GM19023 (cell line): ENCODE measurements around the gene TTC16.
A peak's percentile ranks its signal among the peaks of the same experiment; 100 is the strongest.

Experiments
- ATAC-seq: cut with Tn5 transposase; IDR thresholded peaks from one replicate; pipeline ENCODE4 v1.9.1; 2021; ENCODE audit warnings: mild to moderate bottlenecking, moderate library complexity; ENCODE audit not compliant: unreplicated experiment

TTC16 gene

DNA sequence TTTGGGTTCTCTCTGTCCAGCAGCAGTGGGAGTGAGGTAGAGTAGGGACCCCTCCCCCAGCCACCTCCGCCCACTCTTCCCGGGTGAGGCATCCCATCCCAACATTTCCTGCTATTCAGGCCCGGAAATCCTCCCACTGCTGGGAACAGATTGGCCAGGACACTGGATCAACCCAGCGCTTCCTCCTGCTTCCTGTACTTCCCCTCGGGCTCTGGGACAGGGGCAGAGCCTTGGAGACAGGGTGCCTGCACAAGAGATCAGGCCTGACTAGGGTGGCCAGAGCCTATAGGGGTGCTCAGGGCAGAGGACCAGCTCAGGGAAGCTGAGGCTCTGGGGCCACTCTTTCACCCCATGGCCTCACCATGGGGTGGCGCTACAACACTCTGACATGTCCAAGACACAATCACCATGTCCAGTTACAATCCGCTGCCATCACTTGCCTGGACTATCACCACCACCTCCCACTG is 48.1 kb downstream of the TTC16 start:
- no peak for ATAC-seq

DNA sequence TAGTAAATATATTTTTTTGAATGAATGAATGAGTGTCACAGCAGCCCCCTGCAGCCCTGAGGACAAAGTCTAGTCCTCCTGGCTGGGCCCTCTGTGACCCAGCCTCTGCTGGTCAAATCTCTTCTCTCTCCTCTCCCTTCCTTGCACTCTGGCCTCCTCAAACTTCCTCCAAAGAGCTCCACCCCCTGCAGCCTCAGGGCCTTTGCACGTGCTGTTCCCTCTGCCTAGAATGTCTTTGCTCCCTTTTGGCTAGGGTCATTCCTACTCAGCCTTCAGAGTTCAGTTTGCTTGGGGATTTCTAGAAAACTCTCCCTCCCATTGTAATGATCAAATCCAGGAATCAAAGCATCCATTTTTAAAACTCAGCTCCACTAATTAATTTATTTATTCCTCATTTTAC is 49.5 kb downstream of the TTC16 start:
- no peak for ATAC-seq

DNA sequence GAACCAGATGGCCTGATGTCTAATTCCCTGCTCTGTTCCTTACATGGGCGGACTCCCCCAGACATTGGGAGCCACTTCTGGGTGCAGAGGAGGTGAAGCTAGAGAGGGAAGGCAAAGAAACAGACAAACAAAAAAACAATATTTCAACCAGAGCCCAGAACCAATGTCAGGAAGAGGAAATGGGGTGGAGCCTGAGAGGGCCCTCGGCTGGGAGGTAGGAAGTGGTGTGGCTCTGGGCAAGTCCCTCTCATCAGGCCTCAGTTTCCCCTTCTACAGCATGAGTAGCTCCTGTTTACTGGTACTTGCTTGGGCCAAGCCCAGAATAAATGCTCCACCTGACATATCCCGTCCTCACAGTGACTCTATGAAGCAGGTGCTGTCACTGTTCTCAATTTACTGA is 51.5 kb downstream of the TTC16 start:
- no peak for ATAC-seq

DNA sequence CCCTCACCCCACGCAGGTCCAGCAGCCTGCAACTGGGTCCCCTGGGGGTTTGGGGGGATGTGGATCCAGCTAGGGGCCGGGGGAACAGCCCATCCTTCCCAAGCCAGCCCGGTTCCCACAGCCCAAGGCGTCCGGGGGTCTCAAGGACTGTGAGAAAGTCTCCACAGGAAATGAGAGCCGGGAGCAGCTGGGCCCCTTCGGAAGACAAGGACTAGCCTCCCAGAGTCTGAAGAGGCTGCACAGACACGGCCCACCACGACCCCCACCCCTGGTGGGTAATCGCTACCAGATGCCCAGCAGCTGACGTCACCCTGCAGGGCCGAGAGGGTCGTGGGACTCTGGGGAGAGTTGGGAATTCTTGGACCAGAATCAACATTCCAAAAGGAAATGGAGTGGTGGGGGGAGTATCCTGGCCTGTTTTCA is 52.0 kb downstream of the TTC16 start:
- ATAC-seq = no peak

DNA sequence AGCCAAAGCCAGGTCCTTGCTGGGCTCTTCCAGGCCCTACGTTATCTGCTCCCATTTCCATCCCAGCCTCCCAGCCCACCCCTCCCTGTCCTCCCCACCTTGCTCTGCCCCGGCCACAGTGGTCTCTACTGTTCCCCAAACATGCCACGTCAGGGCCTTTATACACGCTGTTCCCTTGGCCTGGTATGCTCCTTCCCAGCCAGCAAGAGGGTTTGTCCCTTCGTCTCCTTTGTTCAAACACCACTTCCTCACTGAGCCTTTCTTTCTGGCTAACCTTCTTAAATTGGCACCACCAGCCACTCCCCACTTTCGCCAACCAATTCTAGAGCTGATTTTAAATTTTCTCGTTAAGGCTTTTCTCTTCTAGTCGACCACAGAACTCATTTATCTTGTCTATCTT is 52.8 kb downstream of the TTC16 start:
- ATAC-seq = no peak

DNA sequence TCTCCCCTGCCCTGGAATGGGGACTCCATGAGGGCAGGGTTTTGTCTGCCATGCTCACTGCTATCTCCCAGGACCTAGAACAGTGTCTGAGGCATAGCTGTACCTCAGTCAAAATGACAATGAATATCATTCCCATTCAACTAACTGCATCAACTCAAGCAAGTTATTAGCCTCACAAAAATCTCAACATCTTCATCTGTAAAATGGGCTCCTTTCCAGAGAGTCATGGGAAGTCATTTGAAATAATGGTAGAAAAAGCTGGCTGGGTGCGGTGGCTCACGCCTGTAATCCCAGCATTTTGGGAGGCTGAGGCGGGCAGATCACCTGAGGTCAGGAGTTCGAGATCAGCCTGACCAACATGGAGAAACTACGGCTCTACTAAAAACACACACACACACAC is 53.2 kb downstream of the TTC16 start:
- ATAC-seq = no peak

DNA sequence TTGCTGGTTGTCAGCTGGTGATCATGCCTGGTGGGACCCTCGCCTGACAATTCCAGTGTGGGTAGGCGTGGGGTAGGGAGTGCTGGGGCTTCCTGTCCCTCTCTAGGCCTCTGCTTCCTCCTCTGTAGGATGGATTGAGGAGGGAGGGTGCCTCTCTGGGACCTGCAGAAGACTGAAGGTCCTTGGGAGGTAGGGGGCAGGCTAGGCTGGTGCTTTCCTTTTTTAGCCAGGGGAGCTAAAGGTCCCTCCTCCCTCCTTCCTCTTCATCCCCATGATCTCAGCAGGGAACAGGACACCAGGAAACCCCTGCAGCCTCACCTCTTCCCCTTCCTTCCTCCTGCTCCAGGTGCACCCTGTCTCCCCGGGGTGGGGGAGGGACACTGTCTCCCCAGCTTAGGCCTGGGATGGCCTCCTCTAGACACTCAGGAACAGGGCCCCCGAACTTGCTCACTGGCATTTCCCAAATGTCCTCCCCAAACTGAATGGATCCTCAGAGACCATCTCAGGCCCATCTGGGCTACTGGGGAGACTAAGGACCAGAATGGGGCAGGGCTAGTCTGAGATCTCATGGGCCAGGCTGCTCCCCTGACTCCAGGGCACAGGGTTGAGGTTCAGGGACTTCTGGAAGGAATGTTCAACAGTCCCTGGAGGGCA is 54.2 kb downstream of the TTC16 start:
- ATAC-seq = no peak

DNA sequence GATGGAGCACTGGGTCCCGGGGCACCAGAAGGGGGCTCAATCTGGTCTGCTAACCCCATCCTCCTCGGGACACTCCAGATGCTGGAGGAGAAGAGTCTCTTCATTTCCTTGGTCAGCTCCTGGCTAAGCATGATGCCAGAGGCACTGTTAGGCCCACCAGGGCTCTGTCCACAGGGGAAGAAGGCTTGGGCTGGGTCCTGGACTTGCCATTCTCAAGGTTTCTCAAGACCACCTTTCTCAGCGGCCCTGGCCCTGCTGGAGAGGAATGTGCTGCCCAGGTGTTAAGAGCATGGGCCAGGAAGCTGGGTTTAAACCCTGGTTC is 54.7 kb downstream of the TTC16 start:
- no peak for ATAC-seq

DNA sequence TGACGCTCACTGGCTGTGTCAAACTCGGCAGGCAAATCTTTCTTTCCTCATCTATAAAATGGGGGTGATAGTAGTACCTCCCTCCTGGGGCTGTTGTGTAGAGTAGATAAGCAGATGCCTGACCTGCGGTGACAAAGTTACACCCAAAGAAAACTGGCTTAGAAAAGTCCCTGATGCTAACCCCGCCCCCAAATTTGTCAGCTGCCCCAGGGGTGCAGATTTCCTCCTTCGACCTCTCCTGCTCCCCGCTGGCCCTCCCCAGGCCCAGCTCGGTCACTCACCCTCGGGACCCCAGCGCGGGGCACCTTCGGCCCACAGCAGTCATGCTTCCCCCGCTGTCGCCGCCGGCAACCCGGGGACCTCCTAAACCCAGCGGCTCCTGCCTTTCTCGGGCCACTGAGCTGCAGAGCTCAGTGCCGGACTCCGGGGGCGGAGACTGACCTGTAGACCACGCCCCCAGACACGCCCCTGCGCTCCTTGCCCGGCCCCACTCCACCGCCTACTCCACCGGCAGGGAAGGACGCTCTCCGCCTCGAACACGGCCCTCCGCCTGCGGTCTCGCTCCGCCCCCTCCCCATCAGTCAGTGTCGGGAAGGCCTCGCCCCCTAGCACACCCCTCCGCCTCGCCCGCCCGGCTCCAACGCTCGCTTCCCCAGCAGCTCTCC is 55.2 kb downstream of the TTC16 start:
- peak; percentile 88 for ATAC-seq

DNA sequence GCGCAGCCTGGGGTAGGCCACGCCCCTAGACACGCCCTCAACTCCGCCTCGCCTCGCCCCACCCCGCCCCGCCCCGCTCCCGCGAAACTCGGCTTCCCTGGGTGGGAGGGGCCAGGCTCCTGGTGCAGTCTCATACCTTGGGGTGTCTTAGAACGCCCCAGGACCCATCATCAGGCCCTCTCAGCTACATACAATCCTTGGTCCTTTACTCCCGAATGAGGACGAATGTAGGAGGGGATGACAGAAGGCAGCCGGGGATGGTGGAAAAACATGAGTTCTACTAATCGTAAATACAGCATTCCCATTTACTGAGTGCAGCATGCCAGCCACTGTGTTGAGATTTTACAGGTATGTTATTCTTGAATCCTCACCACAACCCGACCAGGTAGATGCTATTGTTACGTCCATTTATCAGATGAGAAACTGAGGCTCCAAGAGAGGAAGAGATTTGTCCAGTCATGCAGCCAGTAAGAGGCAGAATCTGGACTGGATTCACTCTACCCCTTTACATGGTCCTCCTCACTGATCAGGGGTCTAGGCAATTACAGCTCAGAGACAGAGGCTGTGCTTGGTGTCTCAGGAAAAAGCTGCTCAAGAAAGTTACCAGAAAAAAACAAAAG is 55.8 kb downstream of the TTC16 start:
- ATAC-seq = no peak

DNA sequence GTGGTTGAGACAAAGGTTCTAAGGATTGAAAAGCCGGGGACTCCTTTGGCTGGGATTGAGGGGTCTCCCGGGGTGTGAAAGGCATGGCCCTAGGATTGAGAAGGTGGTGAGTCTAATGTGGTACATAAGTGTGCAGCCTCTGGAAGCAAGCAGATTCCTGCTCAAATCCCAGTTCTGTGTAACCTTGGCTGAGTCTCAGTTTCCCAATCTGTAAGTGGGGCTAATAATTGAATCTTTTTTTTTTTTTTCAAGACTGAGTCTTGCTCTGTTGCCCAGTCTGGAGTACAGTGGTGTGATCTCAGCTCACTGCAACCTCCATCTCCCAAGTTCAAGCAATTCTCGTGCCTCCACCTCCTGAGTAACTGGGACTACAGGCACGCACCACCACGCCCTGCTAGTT is 56.7 kb downstream of the TTC16 start:
- ATAC-seq = no peak

DNA sequence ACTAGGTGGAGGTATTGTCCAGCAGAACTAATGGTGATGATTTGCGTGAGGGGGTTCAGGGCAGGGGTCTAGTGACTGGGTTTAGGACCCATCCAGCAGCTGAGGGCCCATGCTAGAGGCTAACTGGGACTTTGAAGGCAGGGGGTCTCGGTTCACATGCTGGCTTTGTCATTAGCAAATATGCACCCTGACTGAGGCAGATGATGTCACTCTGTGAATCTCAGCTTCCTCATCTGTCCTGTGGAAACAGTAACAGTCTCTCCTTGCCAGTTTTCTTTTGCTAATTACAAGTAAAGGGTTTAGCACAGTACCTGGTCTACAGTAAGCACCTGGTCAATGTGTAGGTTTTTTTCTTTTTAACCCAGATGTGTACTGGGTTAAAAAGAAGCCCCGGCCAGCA is 57.4 kb downstream of the TTC16 start:
- ATAC-seq = no peak

DNA sequence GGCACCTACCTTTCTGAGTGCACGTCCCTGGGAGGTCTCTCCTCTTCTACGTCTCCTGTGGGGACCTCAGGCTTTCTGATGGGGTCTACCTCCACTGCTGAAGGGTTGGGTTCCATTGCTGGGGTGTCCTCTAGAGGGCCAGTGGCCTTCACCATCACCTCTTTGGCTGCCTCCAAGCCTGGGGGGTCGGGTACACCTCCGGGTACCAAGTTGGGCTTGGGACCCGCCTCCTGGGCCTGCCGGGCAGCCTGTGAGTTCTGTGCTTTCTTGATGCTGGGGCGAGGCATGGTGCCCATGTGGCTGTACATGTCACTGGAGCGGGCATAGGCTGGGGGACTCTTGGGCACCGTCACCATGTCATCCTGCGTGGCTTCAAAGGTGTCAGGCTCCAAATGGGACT is 58.1 kb downstream of the TTC16 start:
- no peak for ATAC-seq

DNA sequence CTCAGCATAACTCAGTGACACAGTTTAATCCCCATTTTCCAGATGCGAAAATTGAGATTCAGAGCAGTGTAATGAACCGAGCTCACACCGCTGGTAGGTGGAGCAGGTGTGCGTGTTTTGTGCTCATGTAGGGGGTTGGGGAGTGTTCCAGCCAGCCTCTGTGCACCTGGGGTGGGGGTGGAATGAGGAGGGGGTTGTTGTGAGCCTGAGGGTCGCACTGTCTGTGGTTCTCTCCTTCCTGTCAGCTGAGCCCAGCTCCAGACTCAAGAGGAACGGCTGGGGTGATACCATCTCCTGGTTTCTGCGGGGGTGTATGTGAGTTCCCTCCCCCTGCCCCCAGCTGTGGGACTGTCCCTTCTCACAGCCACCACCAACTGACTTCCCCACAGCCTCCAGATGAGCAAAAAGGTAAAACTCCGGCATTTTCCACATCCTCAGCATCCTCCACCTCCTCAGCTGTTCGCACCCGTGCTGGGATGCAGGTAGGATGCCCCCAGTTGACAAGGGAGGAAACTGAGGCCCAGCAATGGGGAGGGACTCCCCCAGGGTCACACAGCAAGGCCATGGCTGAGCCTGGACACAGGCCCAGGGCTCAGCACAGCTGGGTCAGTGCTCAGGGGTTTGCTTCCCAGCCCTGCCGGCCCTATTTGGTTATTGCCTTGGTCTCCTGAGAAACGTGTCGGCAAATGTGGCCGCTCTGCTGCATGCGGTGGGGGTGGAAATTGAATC is 60.5 kb downstream of the TTC16 start:
- peak; percentile 35 for ATAC-seq

DNA sequence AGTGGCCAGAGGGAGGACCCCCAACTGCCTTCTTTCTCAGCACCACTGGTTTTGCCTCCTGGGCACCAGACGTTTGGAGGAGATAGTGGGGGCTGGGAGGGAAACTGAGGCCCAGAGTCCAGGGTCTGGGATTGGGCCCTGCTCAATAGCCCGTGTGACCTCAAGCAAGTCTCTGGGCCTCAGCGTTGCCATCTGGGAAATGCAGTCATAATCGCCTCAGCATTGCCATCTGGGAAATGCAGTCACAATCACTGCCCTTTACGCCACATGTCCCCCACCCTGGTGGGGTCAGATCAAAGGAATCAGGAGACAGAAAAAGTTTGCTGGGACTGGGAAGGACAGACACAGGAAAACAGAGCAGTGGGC is 61.0 kb downstream of the TTC16 start:
- ATAC-seq = no peak

DNA sequence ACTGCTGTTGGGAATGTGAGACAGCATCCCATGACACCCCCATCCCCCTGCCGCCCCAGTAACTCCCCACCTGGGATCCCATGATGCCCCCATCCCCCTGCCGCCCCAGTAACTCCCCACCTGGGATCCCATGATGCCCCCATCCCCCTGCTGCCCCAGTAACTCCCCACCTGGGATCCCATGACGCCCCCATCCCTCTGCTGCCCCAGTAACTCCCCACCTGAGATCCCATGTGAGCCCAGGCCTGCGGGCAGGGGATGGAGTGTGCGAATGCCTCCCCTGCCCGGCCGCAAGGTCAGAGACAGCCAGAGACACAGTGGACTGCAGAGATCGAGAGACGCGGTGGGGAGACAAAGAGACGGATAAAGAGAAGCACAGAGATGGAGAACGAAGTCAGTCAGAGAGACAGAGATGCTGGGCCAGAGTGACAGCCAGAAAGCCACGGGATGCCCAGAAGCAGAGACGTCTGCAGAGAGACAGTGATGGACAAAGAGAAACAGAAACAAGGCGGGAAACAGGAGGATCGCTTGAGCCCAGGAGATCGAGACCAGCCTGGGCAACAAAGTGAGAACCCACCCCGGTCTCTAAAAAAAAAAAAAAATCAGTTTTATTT is 61.6 kb downstream of the TTC16 start:
- ATAC-seq = no peak

DNA sequence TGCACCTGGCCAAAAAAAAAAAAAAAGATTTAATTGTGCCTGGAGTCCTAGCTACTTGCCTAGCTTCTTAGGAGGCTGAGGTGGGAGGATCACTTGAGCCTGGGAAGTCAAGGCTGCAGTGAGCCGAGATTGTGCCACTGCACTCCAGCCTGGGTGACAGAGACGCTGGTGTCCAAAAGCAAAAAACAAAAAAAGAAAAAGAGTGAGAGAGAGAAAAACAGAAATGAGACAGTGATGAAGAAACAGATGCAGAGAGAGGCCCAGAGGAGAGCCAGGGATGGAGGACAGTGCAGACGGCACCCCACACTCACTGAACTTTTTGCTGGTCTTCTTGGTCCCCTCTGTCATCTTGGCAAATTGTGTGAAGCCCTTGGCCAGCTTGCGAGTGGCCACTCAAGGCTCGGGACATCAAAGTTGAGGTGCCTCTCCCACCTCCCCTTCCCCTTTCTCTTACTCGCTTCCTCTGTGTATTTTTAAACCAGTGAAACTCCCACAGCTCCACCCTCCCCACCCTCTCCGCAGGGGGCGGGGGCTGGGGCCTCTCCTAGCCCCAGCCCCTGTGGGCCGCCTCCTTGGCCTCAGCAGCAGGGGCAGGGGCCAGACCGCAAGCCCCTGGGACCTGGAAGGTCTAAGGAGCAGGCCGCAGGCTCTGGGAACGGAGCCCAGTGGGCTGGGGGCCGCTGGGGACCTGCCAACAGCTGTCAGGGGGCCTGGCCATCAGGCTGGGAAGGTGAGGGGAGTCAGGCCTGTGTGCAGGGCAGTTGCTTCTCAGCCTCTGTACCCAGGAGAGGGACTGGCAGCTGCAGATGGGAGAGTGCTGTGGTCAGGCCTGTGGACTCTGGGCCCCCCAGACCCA is 62.6 kb downstream of the TTC16 start, which contains the start of gene SH2D3C:
Gene SH2D3C (minus strand): TSS at position 387 of the 856 bp plus-strand sequence. CDS start 39 bp downstream, at position 348.
- peak; percentile 38 for ATAC-seq

DNA sequence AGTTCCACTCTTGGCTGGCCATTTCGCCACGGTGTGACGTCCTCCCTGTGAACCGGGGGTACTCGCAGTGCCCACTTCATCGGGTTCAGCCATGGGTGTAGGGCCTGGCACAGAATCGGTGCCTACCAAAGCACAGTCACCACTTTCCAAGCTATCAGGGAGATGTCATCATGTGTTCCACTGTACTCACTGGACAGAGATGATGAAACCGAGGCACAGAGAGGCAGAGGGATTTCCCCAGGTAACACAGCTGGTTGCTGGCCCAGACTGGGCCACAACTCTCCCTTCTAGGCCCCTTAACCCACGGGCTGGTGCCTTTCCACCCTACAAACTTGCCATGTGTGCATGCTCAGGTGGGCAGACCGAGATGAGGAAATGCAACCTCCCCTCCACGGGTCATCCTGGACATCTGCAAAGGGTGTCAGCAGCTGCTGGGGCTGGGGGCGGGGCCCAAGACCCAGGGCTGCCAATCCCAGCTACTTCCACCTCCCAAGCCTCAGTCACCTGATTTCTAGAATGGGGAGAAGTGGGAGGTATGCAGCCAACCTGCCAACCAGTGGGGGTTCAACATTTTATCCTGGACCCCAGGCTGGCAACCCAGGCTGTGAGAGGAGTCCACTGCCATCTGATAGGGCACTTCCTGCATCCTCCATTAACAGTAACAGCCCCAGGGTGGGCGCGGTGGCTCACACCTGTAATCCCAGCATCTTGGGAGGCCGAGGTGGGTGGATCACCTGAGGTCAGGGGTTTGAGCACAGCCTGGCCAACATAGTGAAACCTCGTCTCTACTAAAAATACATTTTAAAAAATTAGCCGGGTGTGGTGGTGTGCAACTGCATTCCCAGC is 63.5 kb downstream of the TTC16 start:
- ATAC-seq = peak; percentile 52

DNA sequence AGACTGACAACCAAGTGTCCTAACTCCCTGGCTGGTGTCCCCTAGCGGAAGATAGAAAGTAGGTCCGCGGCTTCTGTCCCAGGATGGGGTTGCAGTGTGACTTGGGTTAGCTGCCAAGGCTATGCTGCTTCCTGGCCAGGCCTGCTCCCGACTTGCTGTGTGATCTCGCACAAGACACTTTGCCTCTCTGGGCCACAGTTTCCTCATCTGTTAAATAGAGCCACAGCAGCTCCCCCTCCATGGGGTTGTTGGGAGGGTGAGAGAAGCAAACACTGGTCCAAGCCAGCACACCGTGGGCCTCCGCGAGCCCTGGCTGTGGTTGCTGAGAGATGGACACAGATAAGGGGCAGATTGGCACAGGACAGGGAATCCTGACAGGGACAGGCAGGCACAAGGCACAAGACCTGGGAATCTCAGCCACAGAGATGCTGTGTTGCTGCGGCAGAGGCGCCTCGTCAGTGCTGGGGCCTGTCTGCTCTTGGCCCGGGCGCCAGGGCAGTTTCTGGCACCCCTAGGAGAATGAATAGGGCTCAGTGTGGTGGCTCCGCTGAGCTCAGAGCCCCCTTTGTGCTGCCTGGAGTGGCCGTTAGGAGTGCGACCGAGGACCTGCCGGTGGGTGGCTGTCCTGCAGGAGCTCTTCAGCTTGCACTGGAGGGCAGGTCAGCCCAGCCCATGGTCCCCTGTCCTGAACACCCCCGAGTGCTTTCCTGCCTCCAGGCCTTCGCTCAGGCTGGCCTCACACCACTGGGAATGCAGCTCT is 64.4 kb downstream of the TTC16 start:
- no peak for ATAC-seq
